Muscle of arm (tissue), 12 donors: ENCODE measurements around the gene PROS1. TPM values are rescaled to one million over a fixed set of nuclear protein-coding genes. Genes with fewer than 3 reads are reported as not detected.
A peak's percentile ranks its signal among the peaks of the same experiment; 100 is the strongest.
"Not testable (repeated sequence)": the region's sequence is repeated elsewhere in the genome, so short reads cannot be mapped to it uniquely, and the experiment has no call there.

ENCODE experiments used
- DNase-seq: peaks from one replicate; pipeline ENCODE4 v3.0.0-alpha.2; 2013
- polyA plus RNA-seq, 12 donors: library from polyadenylated mRNA; unstranded; fragments of 120-200 nt; gene quantifications; one replicate each; pipeline ENCODE4 v1.2.1, GENCODE V29; 2013; ENCODE audit not compliant: insufficient read length in 12 of 12

The PROS1 gene
- polyA plus RNA-seq, 12 donors = 23.4 to 39.1 (median 29.2) TPM; not detected in 1

GRCh38 chr3:93979850-93980676 lies 6.4 kb upstream of the PROS1 start, which contains the start of gene ARL13B:
Gene ARL13B (plus strand): TSS chr3:93980155. CDS start chr3:93980424, 269 bp downstream.
- DNase-seq = peak; percentile 98

- DNase-seq = no peak
Measured at GRCh38 chr3:93969997-93970396, 3.7 kb downstream of the PROS1 start.

GRCh38 chr3:93969443-93969842 lies 4.3 kb downstream of the PROS1 start:
- DNase-seq = no peak

GRCh38 chr3:93965106-93965505 lies 8.6 kb downstream of the PROS1 start:
- not testable (repeated sequence) for DNase-seq

- DNase-seq = no peak
Measured at GRCh38 chr3:93962798-93963197, 10.9 kb downstream of the PROS1 start.

- no peak for DNase-seq
Measured at GRCh38 chr3:93961489-93961888, 12.2 kb downstream of the PROS1 start.

GRCh38 chr3:93961026-93961425 lies 12.7 kb downstream of the PROS1 start:
- no peak for DNase-seq

- not testable (repeated sequence) for DNase-seq
Measured at GRCh38 chr3:93949958-93950357, 23.7 kb downstream of the PROS1 start.

- DNase-seq = not testable (repeated sequence)
Measured at GRCh38 chr3:93937485-93937884, 36.2 kb downstream of the PROS1 start.

GRCh38 chr3:93936549-93936948 lies 37.1 kb downstream of the PROS1 start:
- DNase-seq = no peak

- DNase-seq = no peak
Measured at GRCh38 chr3:93934366-93935046, 39.2 kb downstream of the PROS1 start.

GRCh38 chr3:93931597-93932229 lies 42.0 kb downstream of the PROS1 start:
- no peak for DNase-seq

GRCh38 chr3:93930041-93930440 lies 43.7 kb downstream of the PROS1 start:
- DNase-seq = no peak

- no peak for DNase-seq
Measured at GRCh38 chr3:93926789-93927188, 46.9 kb downstream of the PROS1 start.

GRCh38 chr3:93924491-93924890 lies 49.2 kb downstream of the PROS1 start:
- no peak for DNase-seq

- DNase-seq = no peak
Measured at GRCh38 chr3:93923006-93923405, 50.7 kb downstream of the PROS1 start.

GRCh38 chr3:93917546-93918029 lies 56.1 kb downstream of the PROS1 start:
- not testable (repeated sequence) for DNase-seq

- DNase-seq = not testable (repeated sequence)
Measured at GRCh38 chr3:93913623-93914022, 60.1 kb downstream of the PROS1 start.

- no peak for DNase-seq
Measured at GRCh38 chr3:93911206-93911605, 62.5 kb downstream of the PROS1 start.

- no peak for DNase-seq
Measured at GRCh38 chr3:93910097-93910496, 63.6 kb downstream of the PROS1 start.

GRCh38 chr3:93907132-93907531 lies 66.6 kb downstream of the PROS1 start:
- no peak for DNase-seq

- no peak for DNase-seq
Measured at GRCh38 chr3:93906245-93906644, 67.5 kb downstream of the PROS1 start.
